H1 (cell line): Measurements from ENCODE around the gene PSMA2. TPM values are rescaled to one million over a fixed set of nuclear protein-coding genes. Genes with fewer than 3 reads are reported as not detected.

ENCODE experiments used
- CHD7 ChIP-seq: fragments of 300-600 bp; sonication (generic); IDR thresholded peaks from 2 replicates; pipeline ENCODE4 v1.7.1; 2012; ENCODE audit warnings: low read length, moderate library complexity, mild to moderate bottlenecking, inconsistent platforms; ENCODE audit not compliant: insufficient replicate concordance
- MAX ChIP-seq: IDR thresholded peaks from 2 replicates; pipeline ENCODE4 v1.6.1; 2012; ENCODE audit warnings: inconsistent platforms
- polyA plus RNA-seq, 7 experiments: library from polyadenylated mRNA; depleted of rRNA in 3 of 7; stranded (reverse) in 5 of 7; unstranded in 2 of 7; fragments of >200 nt in 5 of 7; fragments of 200-250 nt in 2 of 7; gene quantifications; 1 replicate in 5 of 7; 2 replicates in 1 of 7; 4 replicates in 1 of 7; pipeline versions ENCODE4 v1.2.1 to v1.2.3, GENCODE V29; 2011 to 2013; ENCODE audit warnings: missing spikeins in 2 of 7, mixed read lengths in 2 of 7
- total RNA-seq: library from RNA; stranded (reverse); fragmentation: NEBNext Ultra II Directional; extraction: Animal tissue kit (Norgen Biotek cat#: 25700); gene quantifications from 2 replicates; pipeline ENCODE4 v1.2.1, GENCODE V29; 2021

The PSMA2 gene
- total and polyA plus RNA-seq, 2 of the 8 experiments (the other 6 are each of a cell fraction or from before 2014, with no cell fraction given), result 211 to 259 TPM

- no peak for TF ChIP-seq CHD7
- TF ChIP-seq MAX, result no peak
Observed at GRCh38 chr7:42880392-42880791, 51.6 kb downstream of the PSMA2 start (continued).
